Jurkat, Clone E6-1 (cell line): Measurements from ENCODE around the gene C3orf20.

Experiments
- DNase-seq: peaks from one replicate; pipeline ENCODE4 v3.0.0-alpha.2; 2011; ENCODE audit warnings: low read depth, low spot score
- H3K4me3 ChIP-seq: 2 replicates; pipeline ENCODE4 v1.5.1; 2011; ENCODE audit warnings: mild to moderate bottlenecking, low read length, control low read depth, moderate library complexity

Gene C3orf20

DNA sequence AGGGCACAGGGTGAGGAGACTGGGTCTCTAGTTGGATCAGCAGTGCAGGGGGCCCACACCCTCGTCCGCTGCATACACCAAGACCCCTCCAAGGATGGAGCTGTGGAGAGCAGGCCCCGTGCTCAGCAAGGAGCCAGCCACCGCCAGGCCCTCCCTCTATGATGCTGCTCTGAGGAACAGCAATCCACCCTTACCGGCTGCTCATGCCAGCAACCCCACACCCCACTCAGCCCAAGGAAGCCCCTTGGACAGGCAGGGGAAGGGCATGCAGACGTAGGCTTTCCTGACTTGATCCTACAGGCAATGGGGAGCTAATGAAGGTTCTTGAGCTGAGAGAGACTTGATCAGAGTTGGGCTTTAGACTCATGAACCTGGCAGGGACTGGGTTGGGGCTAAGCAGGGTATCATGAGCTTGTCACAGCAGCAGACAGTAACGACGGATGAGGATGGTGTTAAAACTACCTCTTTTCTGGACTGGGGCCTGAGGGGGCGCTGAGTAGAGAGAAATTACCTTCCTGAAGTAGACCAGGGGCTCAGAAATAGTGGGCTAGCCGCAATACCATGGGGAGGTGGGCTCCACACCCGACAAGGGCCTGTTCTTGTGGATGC lies 93.3 kb downstream of the C3orf20 start:
- peak overlapping the region; percentile 3; the same call in 1 of the 2 replicates for H3K4me3 ChIP-seq
- DNase-seq: no peak

DNA sequence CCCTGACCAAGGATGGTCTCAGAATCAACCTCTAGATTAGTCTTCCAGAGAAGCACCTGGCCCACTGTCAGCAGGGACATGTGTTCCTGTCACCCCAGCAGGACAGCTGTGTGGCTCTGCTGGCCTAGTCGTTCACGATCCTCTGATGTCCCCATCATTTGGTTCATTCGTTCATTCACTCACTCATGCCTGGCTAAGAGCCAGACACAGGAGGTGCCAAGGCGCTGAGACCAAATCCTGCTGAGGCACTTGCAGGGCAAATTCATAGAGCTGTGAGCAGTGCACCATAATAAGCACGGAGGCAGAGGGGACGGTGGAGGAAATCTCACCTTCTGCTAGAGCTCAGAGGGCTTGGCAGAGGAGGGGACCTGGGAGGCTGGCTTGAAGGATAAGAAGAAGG lies 93.9 kb downstream of the C3orf20 start:
- H3K4me3 ChIP-seq: no peak overlapping the region
- DNase-seq: no peak

GRCh38 chr3:14769544-14770325 lies 94.8 kb downstream of the C3orf20 start:
- H3K4me3 ChIP-seq: no peak overlapping the region
- no peak for DNase-seq

- DNase-seq: no peak
- H3K4me3 ChIP-seq: no peak overlapping the region
Observed at GRCh38 chr3:14770591-14770990, 95.7 kb downstream of the C3orf20 start.

GRCh38 chr3:14771593-14772497 lies 96.9 kb downstream of the C3orf20 start:
- H3K4me3 ChIP-seq: no peak overlapping the region
- DNase-seq: no peak

DNA sequence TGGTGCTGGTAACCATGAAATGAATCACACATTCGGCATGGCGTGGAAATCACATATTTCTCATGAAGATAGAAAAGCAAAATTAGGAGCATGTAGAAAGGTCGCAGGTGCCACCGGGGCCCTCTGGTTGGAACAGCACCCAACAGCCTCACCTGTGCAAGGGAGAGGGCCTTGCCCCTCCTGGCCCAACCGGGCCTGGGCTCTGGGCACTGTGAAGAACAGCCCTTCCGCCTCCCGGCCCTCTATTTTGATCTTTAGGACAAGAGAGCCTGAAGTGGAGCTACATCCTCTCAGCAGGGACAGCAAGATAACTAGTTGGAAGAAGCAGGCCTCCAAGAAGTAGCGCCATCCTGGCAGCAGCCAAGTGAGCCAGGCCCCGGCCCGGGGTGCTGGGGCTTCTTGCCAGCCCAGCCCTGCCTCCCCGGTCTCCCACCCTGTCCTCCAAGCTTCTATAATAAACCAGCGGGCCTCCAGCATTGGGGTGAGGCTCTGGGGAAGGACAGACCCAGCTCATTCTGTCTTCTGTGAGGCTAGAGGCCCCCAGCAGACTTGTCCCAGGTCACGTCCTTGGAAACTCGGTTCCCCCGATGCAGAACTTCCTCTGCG lies 97.7 kb downstream of the C3orf20 start:
- DNase-seq: no peak
- no peak overlapping the region for H3K4me3 ChIP-seq

DNA sequence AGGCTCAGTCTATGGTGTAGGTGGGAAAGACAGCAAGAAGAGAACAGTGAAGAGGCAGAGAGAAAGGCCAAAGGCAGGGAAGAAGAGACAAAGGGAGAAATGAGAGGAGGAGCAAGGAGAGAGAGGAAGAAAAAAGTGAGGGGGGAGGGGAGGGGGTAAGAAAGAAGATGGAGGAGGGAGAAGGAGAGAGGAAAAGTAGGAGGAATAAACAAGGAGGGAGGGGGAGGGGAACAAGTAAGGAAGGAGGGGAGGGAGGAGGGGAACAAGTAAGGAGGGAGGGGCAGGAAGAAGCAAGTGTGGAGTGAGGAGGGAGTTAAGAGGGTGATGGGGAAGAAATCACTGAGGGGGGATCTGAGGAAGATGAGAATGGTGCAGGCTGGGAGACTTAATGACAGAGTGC lies 98.3 kb downstream of the C3orf20 start:
- H3K4me3 ChIP-seq: no peak overlapping the region
- DNase-seq: no peak

DNA sequence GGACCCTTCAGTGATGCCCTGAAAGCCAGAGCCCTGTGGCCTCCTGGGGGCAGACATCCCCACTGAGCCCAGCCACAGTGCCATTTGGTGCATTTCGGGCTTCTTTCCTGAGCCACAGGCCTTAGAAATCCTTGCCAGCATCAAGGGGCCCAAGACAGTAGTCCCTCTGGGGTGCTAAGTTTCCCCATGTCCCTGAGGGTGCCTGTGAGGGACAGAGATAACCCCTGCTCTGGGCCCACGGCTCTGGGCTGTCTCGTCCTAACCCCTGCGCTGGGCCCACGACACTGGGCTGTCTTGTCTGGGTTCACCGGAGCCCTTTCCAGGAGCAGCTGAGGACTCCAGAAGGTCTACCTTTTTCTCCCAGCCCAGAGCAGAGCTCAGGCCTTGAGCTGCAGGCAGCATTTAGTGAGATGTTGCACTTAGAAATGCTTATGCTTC lies 98.8 kb downstream of the C3orf20 start:
- DNase-seq: no peak
- no peak overlapping the region for H3K4me3 ChIP-seq

DNA sequence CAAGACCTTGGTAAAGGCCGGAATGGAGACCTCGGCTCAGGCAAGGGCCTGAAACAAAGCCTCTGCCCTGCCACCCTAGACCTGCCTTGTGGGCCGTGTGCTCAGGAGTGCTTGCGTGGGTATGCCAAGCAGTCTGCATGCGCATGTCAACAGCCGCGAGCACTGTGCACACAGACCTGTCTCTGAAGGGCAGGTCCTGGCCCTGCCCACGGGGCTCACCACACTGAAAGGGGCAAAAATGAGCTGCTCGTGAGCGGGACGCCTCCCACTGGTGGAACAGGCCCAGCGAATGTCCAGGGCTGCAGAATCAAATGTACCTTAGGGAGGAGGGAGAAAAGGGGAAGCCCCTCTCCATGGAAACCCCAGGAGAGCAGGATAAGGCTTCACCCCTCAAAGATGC lies 99.5 kb downstream of the C3orf20 start:
- no peak for DNase-seq
- H3K4me3 ChIP-seq: no peak overlapping the region

DNA sequence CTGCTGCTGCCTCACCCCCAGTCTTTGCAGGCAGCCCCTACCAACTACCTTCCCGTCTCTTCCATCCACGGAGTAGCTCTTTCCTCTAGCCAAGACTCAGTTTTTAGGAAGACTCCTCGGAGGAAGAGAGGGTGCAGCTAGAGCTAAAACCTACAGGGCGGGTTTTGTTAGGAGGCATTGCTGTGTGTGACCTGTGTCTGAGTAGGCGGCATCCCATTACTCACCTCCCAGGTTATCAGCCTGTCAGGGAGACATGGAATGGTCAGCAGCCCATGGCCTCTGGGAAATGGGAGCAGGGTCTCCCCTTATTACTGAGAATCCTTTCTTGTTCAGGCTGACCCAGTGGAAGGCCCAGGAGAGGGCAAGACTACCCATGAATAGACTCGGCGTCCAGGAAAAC lies 100.1 kb downstream of the C3orf20 start:
- no peak for DNase-seq

DNA sequence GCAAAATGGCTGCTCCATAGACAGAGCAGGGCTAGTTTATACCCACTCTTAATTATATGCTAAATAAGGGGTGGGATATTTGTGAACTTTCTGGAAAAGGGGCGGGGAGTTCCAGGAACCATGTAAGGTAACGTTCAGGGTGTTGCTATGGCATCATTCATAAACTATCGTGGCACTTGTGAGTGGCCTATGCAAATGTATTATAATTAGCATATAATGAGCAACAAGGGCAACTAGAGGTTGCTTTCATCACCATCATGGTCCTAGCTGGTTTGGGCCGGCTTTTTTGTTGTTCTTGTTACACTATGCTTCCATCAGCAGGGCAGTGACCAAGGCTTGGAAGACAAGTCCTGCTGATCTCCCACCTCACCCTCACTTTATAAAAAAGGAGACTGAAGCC lies 100.6 kb downstream of the C3orf20 start:
- no peak for DNase-seq
- H3K4me3 ChIP-seq: no peak overlapping the region

More for the DNA sequence above, 100.1 kb downstream of the C3orf20 start:
- no peak overlapping the region for H3K4me3 ChIP-seq

DNA sequence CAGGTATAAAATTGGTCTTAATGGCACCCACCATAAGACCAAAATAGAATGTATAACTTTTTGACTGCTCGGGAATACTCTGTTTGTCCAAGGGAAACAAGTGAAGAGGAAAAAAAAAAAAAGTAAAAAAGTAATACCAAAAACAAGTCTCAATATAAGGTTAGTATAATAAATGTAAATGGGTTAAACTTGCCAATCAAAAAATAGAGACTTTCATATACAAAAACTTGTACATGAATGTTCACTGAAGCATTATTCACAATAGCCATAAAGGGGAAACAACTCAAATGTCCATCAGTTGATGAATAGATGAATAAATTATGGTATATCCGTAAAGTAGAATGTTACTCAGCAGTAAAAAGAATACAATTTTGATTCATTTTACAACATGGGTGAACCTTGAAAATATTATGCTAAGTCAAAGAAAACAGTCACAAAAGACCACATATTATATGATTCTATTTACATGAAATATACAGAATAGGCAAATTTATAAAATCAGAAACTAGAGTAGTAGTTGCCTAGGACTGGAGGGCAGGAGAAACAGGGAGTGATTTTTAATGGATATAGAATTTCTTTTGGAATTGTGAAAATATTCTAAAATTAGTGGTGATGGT lies 104.2 kb downstream of the C3orf20 start:
- no peak overlapping the region for H3K4me3 ChIP-seq
- DNase-seq: no peak

- no peak overlapping the region for H3K4me3 ChIP-seq
- DNase-seq: peak; percentile 50
Observed at GRCh38 chr3:14780927-14781507, 106.1 kb downstream of the C3orf20 start.

DNA sequence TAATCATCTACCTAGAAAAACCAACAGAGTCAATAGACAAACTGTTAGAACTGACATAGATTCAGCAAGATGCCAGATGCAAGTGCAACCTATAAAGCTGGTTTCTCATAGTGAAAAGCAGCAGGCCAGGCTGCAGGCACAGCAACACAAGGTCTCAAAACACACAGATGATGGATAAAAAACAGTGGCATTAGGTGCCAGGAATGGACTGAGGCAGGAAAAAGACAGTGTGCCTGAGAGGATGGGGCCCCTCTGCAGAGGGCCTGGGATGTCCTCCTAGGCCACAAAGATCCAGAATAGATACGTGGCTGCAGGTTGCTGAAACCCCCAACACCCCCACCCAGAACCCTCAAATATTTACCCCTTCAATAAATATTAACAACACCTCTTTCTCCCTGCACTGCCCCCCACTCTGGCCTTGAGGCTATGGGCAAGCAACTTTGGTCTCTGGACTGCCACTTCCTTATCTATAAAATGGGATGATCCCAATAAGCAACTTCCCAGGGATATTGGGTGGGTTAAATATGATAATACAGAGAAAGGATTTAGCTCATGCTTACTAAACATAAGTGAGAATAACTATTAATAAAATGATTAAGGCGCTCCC lies 108.6 kb downstream of the C3orf20 start:
- no peak overlapping the region for H3K4me3 ChIP-seq
- no peak for DNase-seq

- no peak for DNase-seq
- no peak overlapping the region for H3K4me3 ChIP-seq
Observed at GRCh38 chr3:14784087-14784681, 109.2 kb downstream of the C3orf20 start.

DNA sequence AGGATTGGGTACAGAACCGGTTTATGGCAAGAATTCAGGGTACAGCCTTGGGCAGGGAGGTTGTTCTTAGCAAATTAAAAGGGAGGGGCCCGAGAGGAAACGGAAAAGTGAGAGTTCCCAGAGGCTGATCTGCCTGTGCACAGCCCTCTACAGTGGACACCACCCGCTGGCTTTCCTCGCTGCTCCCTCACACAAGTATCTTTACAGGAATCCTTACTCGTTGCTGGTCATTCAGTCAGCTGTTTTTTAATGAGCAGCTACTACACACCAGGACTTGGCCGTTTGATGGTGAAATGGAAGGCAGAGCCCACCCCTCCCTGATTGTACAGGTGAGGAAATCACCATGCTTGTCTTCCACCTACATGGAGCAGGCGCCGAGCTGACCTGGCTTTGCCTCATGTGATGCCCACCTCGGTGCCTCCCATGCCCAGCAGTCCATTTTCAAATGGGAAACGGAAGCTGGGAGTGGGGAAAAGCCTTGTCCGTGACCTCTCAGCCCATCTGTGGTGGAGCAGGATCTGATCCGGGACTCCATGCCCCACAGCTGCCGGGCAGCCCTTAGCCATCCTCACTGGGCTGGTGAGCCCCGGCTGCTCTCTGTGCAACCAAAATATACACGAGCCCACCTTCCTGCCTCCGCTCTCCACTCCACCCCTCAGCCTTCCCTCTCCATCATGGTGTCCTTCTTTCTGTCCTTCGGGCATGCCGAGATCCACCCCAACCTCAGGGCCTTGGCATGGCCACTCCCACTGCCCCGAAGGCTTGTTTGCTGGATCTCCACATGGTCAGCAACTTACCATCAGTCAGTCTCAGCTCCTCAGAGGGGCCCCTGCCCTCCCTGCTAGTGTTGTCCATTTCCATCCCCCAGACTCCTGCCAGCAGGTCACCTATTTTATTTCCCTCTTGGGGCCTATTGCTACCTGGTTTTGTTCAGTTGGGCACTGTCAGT lies 110.5 kb downstream of the C3orf20 start:
- DNase-seq: no peak
- H3K4me3 ChIP-seq: no peak overlapping the region

DNA sequence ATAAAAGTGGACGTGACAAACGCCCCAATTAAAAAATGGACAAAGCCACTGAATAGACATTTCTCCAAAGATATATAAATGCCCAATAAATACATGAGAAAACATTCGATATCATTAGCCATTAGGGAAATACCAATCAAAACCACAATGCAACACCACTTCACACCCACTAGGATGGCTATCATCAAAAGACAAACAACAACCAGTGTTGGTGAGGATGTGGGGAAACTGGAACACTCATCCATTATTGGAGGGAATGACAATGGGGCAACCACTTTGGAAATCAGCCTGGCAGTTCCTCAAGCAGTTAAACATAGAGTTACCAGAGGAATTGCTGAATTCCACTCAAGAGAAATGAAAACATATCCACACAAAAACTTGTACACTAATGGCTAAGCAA lies 111.4 kb downstream of the C3orf20 start:
- DNase-seq: no peak

More for the DNA sequence above, 111.4 kb downstream of the C3orf20 start:
- H3K4me3 ChIP-seq: no peak overlapping the region
